HEK293 (cell line): ENCODE data around the gene C20orf204.

Experiments
- CTCF ChIA-PET: fragments of 350-600 bp; formaldehyde crosslinking; extraction: SDS; loops from one replicate; lab custom pipeline; 2021; ENCODE audit warnings: antibody characterized with exemption; lab: Yijun Ruan, JAX
- POLR2A ChIA-PET: fragments of 300-600 bp; formaldehyde crosslinking; extraction: SDS; loops from one replicate; lab custom pipeline; 2020; ENCODE audit warnings: antibody characterized with exemption, inconsistent platforms; lab: Yijun Ruan, JAX
- H3K27ac ChIP-seq: fragments of 200-500 bp; sonication (Bioruptor generic); 2 replicates; pipeline ENCODE4 v1.5.1; 2014; ENCODE audit warnings: low read depth, low read length, control low read depth, inconsistent platforms; ENCODE audit errors: extremely low read depth
- H3K36me3 ChIP-seq, 2 experiments: fragments of 200-500 bp in 1 of 2; sonication (Bioruptor generic) in 1 of 2; 1 replicate in 1 of 2; 2 replicates in 1 of 2; pipeline ENCODE4 v1.5.1; 2014 to 2017; ENCODE audit warnings: inconsistent platforms in 2 of 2, low read length in 2 of 2; ENCODE audit not compliant: control insufficient read depth in 2 of 2, insufficient read depth in 1 of 2
- H3K4me1 ChIP-seq: fragments of 200-500 bp; sonication (Bioruptor generic); 2 replicates; pipeline ENCODE4 v1.5.1; 2014; ENCODE audit warnings: mild to moderate bottlenecking, low read length, inconsistent platforms; ENCODE audit not compliant: control insufficient read depth, insufficient read depth
- H3K4me3 ChIP-seq: 2 replicates; pipeline ENCODE4 v1.5.1; 2011; ENCODE audit warnings: low read depth, mild to moderate bottlenecking, control low read depth, low read length, moderate library complexity
- H3K9me3 ChIP-seq: fragments of 200-500 bp; sonication (Bioruptor generic); 2 replicates; pipeline ENCODE4 v1.5.1; 2014; ENCODE audit warnings: low read depth, low read length, inconsistent platforms; ENCODE audit not compliant: control insufficient read depth, insufficient read depth
- BCL11A ChIP-seq: fragments of 450-650 bp; formaldehyde crosslinking; IDR thresholded peaks from 2 replicates; pipeline ENCODE4 v1.5.1; 2016; ENCODE audit warnings: low read depth, missing biosample characterization, missing genetic modification characterization
- ELK4 ChIP-seq: IDR thresholded peaks from 2 replicates; pipeline ENCODE4 v1.6.1; 2011; ENCODE audit warnings: mild to moderate bottlenecking, low read depth, low read length, borderline replicate concordance
- GLIS2 ChIP-seq: fragments of 450-650 bp; formaldehyde crosslinking; IDR thresholded peaks from 2 replicates; pipeline ENCODE4 v1.5.1; 2016; ENCODE audit warnings: missing biosample characterization, missing genetic modification characterization
- HOXA7 ChIP-seq: sonication (generic); formaldehyde crosslinking; IDR thresholded peaks from 2 replicates; pipeline ENCODE4 v1.8.1; 2022; ENCODE audit warnings: missing genetic modification reagents, borderline replicate concordance
- MYNN ChIP-seq: fragments of 450-650 bp; formaldehyde crosslinking; IDR thresholded peaks from 2 replicates; pipeline ENCODE4 v1.5.1; 2016; ENCODE audit warnings: missing biosample characterization, missing genetic modification characterization, borderline replicate concordance
- MZF1 ChIP-seq: fragments of 450-650 bp; formaldehyde crosslinking; IDR thresholded peaks from 2 replicates; pipeline ENCODE4 v1.5.1; 2017; ENCODE audit warnings: missing biosample characterization, missing genetic modification characterization, borderline replicate concordance
- SALL2 ChIP-seq: fragments of 450-650 bp; formaldehyde crosslinking; IDR thresholded peaks from 2 replicates; pipeline ENCODE4 v1.5.0; 2017; ENCODE audit warnings: missing biosample characterization, mild to moderate bottlenecking, missing genetic modification characterization, borderline replicate concordance
- YY1 ChIP-seq: fragments of 450-650 bp; formaldehyde crosslinking; IDR thresholded peaks from 2 replicates; pipeline ENCODE4 v1.5.1; 2018; ENCODE audit warnings: missing biosample characterization, missing genetic modification characterization
- ZBTB10 ChIP-seq: fragments of 450-650 bp; formaldehyde crosslinking; IDR thresholded peaks from 2 replicates; pipeline ENCODE4 v1.5.1; 2016; ENCODE audit warnings: missing biosample characterization, missing genetic modification characterization
- ZBTB26 ChIP-seq: fragments of 450-650 bp; formaldehyde crosslinking; optimal IDR thresholded peaks from 2 replicates; pipeline ENCODE3; 2016; ENCODE audit warnings: missing biosample characterization, mild to moderate bottlenecking, missing genetic modification characterization
- ZFP3 ChIP-seq: fragments of 450-650 bp; formaldehyde crosslinking; IDR thresholded peaks from 2 replicates; pipeline ENCODE4 v1.5.1; 2016; ENCODE audit warnings: low read depth, missing biosample characterization, missing genetic modification characterization
- ZFP69B ChIP-seq: fragments of 450-650 bp; formaldehyde crosslinking; IDR thresholded peaks from 2 replicates; pipeline ENCODE4 v1.5.1; 2016; ENCODE audit warnings: missing biosample characterization, missing genetic modification characterization
- ZNF10 ChIP-seq: fragments of 450-650 bp; formaldehyde crosslinking; IDR thresholded peaks from 2 replicates; pipeline ENCODE4 v1.5.1; 2017; ENCODE audit warnings: missing biosample characterization, missing genetic modification characterization
- ZNF133 ChIP-seq: fragments of 450-650 bp; formaldehyde crosslinking; IDR thresholded peaks from 2 replicates; pipeline ENCODE4 v1.5.1; 2016; ENCODE audit warnings: missing biosample characterization, missing genetic modification characterization
- ZNF175 ChIP-seq: fragments of 450-650 bp; formaldehyde crosslinking; IDR thresholded peaks from 2 replicates; pipeline ENCODE4 v1.5.1; 2016; ENCODE audit warnings: missing biosample characterization, missing genetic modification characterization
- ZNF266 ChIP-seq: fragments of 450-650 bp; formaldehyde crosslinking; IDR thresholded peaks from 2 replicates; pipeline ENCODE4 v1.5.1; 2016; ENCODE audit warnings: missing biosample characterization, missing genetic modification characterization, low read depth
- ZNF350 ChIP-seq: fragments of 450-650 bp; formaldehyde crosslinking; IDR thresholded peaks from 2 replicates; pipeline ENCODE4 v1.5.0; 2017; ENCODE audit warnings: missing biosample characterization, mild to moderate bottlenecking, missing genetic modification characterization
- ZNF391 ChIP-seq: fragments of 450-650 bp; formaldehyde crosslinking; IDR thresholded peaks from 2 replicates; pipeline ENCODE4 v1.5.1; 2016; ENCODE audit warnings: low read depth, missing biosample characterization, missing genetic modification characterization, borderline replicate concordance
- ZNF501 ChIP-seq: fragments of 450-650 bp; formaldehyde crosslinking; IDR thresholded peaks from 2 replicates; pipeline ENCODE4 v1.5.1; 2016; ENCODE audit warnings: missing biosample characterization, missing genetic modification characterization
- ZNF514 ChIP-seq: fragments of 450-650 bp; formaldehyde crosslinking; IDR thresholded peaks from 2 replicates; pipeline ENCODE4 v1.5.1; 2016; ENCODE audit warnings: missing biosample characterization, missing genetic modification characterization
- ZNF580 ChIP-seq: fragments of 450-650 bp; formaldehyde crosslinking; IDR thresholded peaks from 2 replicates; pipeline ENCODE4 v1.5.1; 2016; ENCODE audit warnings: missing biosample characterization, missing genetic modification characterization
- ZNF585B ChIP-seq: fragments of 450-650 bp; formaldehyde crosslinking; IDR thresholded peaks from 2 replicates; pipeline ENCODE4 v1.5.1; 2016; ENCODE audit warnings: missing biosample characterization, missing genetic modification characterization
- ZNF600 ChIP-seq: fragments of 450-650 bp; formaldehyde crosslinking; IDR thresholded peaks from 2 replicates; pipeline ENCODE4 v1.5.1; 2016; ENCODE audit warnings: missing biosample characterization, missing genetic modification characterization
- ZNF660 ChIP-seq: fragments of 450-650 bp; IDR thresholded peaks from 2 replicates; pipeline ENCODE4 v1.5.1; 2018; ENCODE audit warnings: missing biosample characterization, mild to moderate bottlenecking, missing genetic modification characterization
- ZNF677 ChIP-seq: fragments of 450-650 bp; IDR thresholded peaks from 2 replicates; pipeline ENCODE4 v1.5.0; 2018; ENCODE audit warnings: missing biosample characterization, mild to moderate bottlenecking, missing genetic modification characterization, moderate library complexity
- ZNF830 ChIP-seq: fragments of 450-650 bp; IDR thresholded peaks from 2 replicates; pipeline ENCODE4 v1.5.0; 2018; ENCODE audit warnings: missing biosample characterization, missing genetic modification characterization, low read depth, mild to moderate bottlenecking, moderate library complexity
- TF ChIP-seq, protein P1 (sequence below): fragments of 450-650 bp; formaldehyde crosslinking; IDR thresholded peaks from 2 replicates; pipeline ENCODE4 v1.5.1; 2016; ENCODE audit warnings: missing biosample characterization, missing genetic modification characterization
- TF ChIP-seq, protein P2 (sequence below): fragments of 450-650 bp; formaldehyde crosslinking; IDR thresholded peaks from 2 replicates; pipeline ENCODE4 v1.5.1; 2016; ENCODE audit warnings: missing biosample characterization, missing genetic modification characterization

C20orf204 gene

DNA sequence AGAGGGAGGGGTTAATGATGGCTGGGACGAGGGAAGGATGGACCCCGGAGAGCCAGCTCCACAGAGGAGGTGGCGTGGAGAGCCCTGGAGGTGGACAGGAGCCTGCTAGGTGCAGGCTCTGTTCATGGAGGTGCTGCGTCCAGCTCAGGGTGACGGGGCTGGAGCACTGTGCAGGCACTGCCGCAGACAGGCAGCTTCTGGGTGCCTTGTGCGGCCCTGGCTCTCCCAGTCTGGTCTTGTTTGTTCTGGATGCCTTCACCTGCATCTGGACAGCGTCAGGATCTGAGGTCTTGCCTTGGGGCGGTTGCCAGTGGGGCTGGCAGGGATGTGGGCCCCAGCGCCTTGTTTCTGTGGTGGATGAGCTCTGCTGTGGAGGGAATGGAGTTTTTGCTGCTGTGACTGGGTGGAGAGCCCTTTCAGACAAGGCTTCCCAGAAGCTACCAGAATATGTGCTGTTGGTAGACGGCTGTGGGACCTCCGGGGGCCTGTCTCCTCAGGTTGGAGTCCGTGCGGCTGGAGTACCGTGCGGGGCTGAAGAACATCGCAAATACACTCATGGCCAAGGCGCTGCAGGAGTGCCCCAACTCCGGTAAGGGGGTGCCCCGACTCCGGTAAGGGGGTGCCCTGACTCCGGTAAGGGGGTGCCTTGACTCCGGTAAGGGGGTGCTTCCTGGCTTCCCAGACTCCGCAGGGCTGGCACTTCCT, 7.8 kb upstream of the C20orf204 start:
- TF ChIP-seq ZFP69B (tag by site-specific recombination) (peak; percentile 56; the same call in 1 of the 2 replicates), ELK4 (no peak), ZNF660 (tag by site-specific recombination) (no peak), ZNF175 (tag by site-specific recombination) (no peak), ZNF514 (no peak), ZNF266 (tag by site-specific recombination) (no peak), ZNF501 (tag by site-specific recombination) (no peak), MZF1 (tag by site-specific recombination) (no peak), ZFP3 (no peak), ZNF677 (tag by site-specific recombination) (no peak), ZNF391 (tag by site-specific recombination) (no peak), YY1 (tag by site-specific recombination) (no peak), HOXA7 (CRISPR knock-in tag) (no peak), ZBTB26 (no peak), ZNF585B (tag by site-specific recombination) (no peak), ZNF10 (tag by site-specific recombination) (no peak), ZNF600 (tag by site-specific recombination) (peak; percentile 92), SALL2 (tag by site-specific recombination) (no peak), ZBTB10 (tag by site-specific recombination) (0 out of 2 replicates have a peak, but pooled peaks have one; percentile 27), ZNF830 (tag by site-specific recombination) (no peak), GLIS2 (tag by site-specific recombination) (no peak), MYNN (tag by site-specific recombination) (no peak), BCL11A (tag by site-specific recombination) (no peak), ZNF133 (tag by site-specific recombination) (no peak), ZNF350 (tag by site-specific recombination) (no peak), ZNF580 (tag by site-specific recombination) (no peak)
- TF ChIP-seq, protein P1, sequence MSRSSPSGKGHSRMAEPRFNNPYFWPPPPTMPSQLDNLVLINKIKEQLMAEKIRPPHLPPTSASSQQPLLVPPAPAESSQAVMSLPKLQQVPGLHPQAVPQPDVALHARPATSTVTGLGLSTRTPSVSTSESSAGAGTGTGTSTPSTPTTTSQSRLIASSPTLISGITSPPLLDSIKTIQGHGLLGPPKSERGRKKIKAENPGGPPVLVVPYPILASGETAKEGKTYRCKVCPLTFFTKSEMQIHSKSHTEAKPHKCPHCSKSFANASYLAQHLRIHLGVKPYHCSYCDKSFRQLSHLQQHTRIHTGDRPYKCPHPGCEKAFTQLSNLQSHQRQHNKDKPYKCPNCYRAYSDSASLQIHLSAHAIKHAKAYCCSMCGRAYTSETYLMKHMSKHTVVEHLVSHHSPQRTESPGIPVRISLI (tag by site-specific recombination), result no peak
- TF ChIP-seq, protein P2, sequence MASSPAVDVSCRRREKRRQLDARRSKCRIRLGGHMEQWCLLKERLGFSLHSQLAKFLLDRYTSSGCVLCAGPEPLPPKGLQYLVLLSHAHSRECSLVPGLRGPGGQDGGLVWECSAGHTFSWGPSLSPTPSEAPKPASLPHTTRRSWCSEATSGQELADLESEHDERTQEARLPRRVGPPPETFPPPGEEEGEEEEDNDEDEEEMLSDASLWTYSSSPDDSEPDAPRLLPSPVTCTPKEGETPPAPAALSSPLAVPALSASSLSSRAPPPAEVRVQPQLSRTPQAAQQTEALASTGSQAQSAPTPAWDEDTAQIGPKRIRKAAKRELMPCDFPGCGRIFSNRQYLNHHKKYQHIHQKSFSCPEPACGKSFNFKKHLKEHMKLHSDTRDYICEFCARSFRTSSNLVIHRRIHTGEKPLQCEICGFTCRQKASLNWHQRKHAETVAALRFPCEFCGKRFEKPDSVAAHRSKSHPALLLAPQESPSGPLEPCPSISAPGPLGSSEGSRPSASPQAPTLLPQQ (tag by site-specific recombination), result peak; percentile 72
- Histone ChIP-seq H3K4me1 (peaks cover 11% of the 10 kb centered on the region), H3K36me3 (peaks cover 0 to 96% of the 10 kb centered on the region in 2 experiments; a peak in 2 of 3 replicates), H3K4me3 (no peak overlapping the region), H3K9me3 (no peaks in the 10 kb centered on the region), H3K27ac (no peak overlapping the region)
- CTCF ChIA-PET, result interaction anchor here (1.5 kb wide), 1 partner anchor 11 kb away, joined by 4 read pairs; no protein-coding TSS in a partner anchor
- POLR2A ChIA-PET, result interaction anchor here (0.5 kb wide), 1 partner anchor 21 kb away, joined by 3 read pairs; no protein-coding TSS in a partner anchor
